ENCODE measurements around the gene STH. TPM values are rescaled to one million over a fixed set of nuclear protein-coding genes. Genes with fewer than 3 reads are reported as not detected.

Gene STH
- total RNA-seq, 2 donors from 2014 or later: not detected

GRCh38 chr17:45984368-45984767 lies 14.7 kb upstream of the STH start:
- TF ChIP-seq, protein P1, sequence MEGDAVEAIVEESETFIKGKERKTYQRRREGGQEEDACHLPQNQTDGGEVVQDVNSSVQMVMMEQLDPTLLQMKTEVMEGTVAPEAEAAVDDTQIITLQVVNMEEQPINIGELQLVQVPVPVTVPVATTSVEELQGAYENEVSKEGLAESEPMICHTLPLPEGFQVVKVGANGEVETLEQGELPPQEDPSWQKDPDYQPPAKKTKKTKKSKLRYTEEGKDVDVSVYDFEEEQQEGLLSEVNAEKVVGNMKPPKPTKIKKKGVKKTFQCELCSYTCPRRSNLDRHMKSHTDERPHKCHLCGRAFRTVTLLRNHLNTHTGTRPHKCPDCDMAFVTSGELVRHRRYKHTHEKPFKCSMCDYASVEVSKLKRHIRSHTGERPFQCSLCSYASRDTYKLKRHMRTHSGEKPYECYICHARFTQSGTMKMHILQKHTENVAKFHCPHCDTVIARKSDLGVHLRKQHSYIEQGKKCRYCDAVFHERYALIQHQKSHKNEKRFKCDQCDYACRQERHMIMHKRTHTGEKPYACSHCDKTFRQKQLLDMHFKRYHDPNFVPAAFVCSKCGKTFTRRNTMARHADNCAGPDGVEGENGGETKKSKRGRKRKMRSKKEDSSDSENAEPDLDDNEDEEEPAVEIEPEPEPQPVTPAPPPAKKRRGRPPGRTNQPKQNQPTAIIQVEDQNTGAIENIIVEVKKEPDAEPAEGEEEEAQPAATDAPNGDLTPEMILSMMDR (conservative IDR thresholded peaks at IDR 0.05): no peak
- Histone ChIP-seq H3K27me3 (ENCODE audit: control insufficient read depth, insufficient read depth, low read length, poor library complexity, severe bottlenecking) (no peaks in the 10 kb centered on the region), H3K4me1 (ENCODE audit: control insufficient read depth, insufficient read depth, low read length) (no peaks in the 10 kb centered on the region), H3K36me3 (ENCODE audit: control insufficient read depth, insufficient read depth, low read length) (no peaks in the 10 kb centered on the region), H3K9ac (ENCODE audit: extremely low read depth, low read length, poor library complexity, severe bottlenecking) (no peak overlapping the region), H3K9me3 (ENCODE audit: control insufficient read depth, low read length) (no peaks in the 10 kb centered on the region), H3K27ac (ENCODE audit: low read depth, low read length) (no peak overlapping the region), H3K4me3 (ENCODE audit: low read length) (no peak overlapping the region)
- Mint-ChIP-seq H3K27ac (no peak overlapping the region), H3K4me1 (no peaks in the 10 kb centered on the region), H3K36me3 (ENCODE audit: low read depth) (no peaks in the 10 kb centered on the region), H3K27me3 (ENCODE audit: insufficient read depth) (no peaks in the 10 kb centered on the region), H3K4me3 (no peak overlapping the region), H3K9me3 (no peaks in the 10 kb centered on the region)
- WGBS, 2 experiments (ENCODE audit: insufficient coverage in 1 of 2, insufficient read length in 1 of 2): 93 to 95% methylated on average over 5 of the region's 5 CpGs
- DNase-seq: no peak

- Mint-ChIP-seq H3K36me3 (ENCODE audit: low read depth) (no peaks in the 10 kb centered on the region), H3K4me3 (no peak overlapping the region), H3K4me1 (no peaks in the 10 kb centered on the region), H3K27me3 (ENCODE audit: insufficient read depth) (no peaks in the 10 kb centered on the region), H3K27ac (no peak overlapping the region), H3K9me3 (no peaks in the 10 kb centered on the region)
- Histone ChIP-seq H3K4me1 (ENCODE audit: control insufficient read depth, insufficient read depth, low read length) (no peaks in the 10 kb centered on the region), H3K27ac (ENCODE audit: low read depth, low read length) (no peak overlapping the region), H3K9me3 (ENCODE audit: control insufficient read depth, low read length) (no peaks in the 10 kb centered on the region), H3K27me3 (ENCODE audit: control insufficient read depth, insufficient read depth, low read length, poor library complexity, severe bottlenecking) (no peaks in the 10 kb centered on the region), H3K36me3 (ENCODE audit: control insufficient read depth, insufficient read depth, low read length) (no peaks in the 10 kb centered on the region), H3K4me3 (ENCODE audit: low read length) (no peak overlapping the region), H3K9ac (ENCODE audit: extremely low read depth, low read length, poor library complexity, severe bottlenecking) (no peak overlapping the region)
- 91 to 100% methylated on average over 4 of the region's 4 CpGs for WGBS, 2 experiments (ENCODE audit: insufficient coverage in 1 of 2, insufficient read length in 1 of 2)
- no peak for DNase-seq
- TF ChIP-seq, protein P1 (conservative IDR thresholded peaks at IDR 0.05): no peak
Observed at GRCh38 chr17:45985447-45985846, 13.6 kb upstream of the STH start.

GRCh38 chr17:45986056-45986455 lies 13.0 kb upstream of the STH start:
- Histone ChIP-seq H3K9ac (ENCODE audit: extremely low read depth, low read length, poor library complexity, severe bottlenecking) (no peak overlapping the region), H3K9me3 (ENCODE audit: control insufficient read depth, low read length) (no peaks in the 10 kb centered on the region), H3K27me3 (ENCODE audit: control insufficient read depth, insufficient read depth, low read length, poor library complexity, severe bottlenecking) (no peaks in the 10 kb centered on the region), H3K4me1 (ENCODE audit: control insufficient read depth, insufficient read depth, low read length) (no peaks in the 10 kb centered on the region), H3K36me3 (ENCODE audit: control insufficient read depth, insufficient read depth, low read length) (no peaks in the 10 kb centered on the region), H3K27ac (ENCODE audit: low read depth, low read length) (no peak overlapping the region), H3K4me3 (ENCODE audit: low read length) (no peak overlapping the region)
- TF ChIP-seq, protein P1 (conservative IDR thresholded peaks at IDR 0.05): no peak
- no peaks in the 10 kb centered on the region for H3K4me1 Mint-ChIP-seq
- no peaks in the 10 kb centered on the region for H3K36me3 Mint-ChIP-seq (ENCODE audit: low read depth)
- H3K4me3 Mint-ChIP-seq: no peak overlapping the region
- H3K27me3 Mint-ChIP-seq (ENCODE audit: insufficient read depth): no peaks in the 10 kb centered on the region
- no peaks in the 10 kb centered on the region for H3K9me3 Mint-ChIP-seq
- no peak for DNase-seq
- no peak overlapping the region for H3K27ac Mint-ChIP-seq
- WGBS, 2 experiments (ENCODE audit: insufficient coverage in 1 of 2, insufficient read length in 1 of 2): 90 to 92% methylated on average over 3 to 4 of the region's 4 CpGs

All from endodermal cell (in vitro differentiated cells).